Measurements from ENCODE around the gene IFITM10.

IFITM10 gene

DNA sequence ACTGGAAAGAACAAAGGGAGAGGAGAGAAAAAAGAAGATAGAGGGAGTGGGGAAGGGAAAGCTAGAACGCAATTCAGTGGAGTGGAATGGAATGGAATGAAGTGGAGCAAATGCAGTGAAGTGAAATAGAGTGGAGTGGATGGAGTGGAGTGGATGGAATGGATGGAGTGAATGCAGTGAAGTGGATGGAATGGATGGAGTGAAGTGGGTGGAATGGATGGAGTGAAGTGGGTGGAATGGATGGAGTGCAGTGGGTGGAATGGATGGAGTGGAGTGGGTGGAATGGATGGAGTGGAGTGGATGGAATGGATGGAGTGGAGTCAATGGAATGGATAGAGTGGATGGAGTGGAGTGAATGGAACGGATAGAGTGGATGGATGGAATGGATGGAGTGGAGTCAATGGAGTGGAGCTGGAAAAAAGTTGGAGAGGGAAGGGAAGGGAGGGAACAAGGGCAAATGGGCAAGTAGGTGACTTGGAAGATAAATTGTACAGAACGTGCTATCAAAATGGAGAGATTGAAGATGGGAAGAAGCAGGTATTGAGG lies 13.9 kb downstream of the IFITM10 start:
- FAIRE-seq = no peak

- no peak for FAIRE-seq
Observed at GRCh38 chr11:1735271-1735670, 15.1 kb downstream of the IFITM10 start.

- FAIRE-seq = no peak
Observed at GRCh38 chr11:1734641-1735081, 15.7 kb downstream of the IFITM10 start.

DNA sequence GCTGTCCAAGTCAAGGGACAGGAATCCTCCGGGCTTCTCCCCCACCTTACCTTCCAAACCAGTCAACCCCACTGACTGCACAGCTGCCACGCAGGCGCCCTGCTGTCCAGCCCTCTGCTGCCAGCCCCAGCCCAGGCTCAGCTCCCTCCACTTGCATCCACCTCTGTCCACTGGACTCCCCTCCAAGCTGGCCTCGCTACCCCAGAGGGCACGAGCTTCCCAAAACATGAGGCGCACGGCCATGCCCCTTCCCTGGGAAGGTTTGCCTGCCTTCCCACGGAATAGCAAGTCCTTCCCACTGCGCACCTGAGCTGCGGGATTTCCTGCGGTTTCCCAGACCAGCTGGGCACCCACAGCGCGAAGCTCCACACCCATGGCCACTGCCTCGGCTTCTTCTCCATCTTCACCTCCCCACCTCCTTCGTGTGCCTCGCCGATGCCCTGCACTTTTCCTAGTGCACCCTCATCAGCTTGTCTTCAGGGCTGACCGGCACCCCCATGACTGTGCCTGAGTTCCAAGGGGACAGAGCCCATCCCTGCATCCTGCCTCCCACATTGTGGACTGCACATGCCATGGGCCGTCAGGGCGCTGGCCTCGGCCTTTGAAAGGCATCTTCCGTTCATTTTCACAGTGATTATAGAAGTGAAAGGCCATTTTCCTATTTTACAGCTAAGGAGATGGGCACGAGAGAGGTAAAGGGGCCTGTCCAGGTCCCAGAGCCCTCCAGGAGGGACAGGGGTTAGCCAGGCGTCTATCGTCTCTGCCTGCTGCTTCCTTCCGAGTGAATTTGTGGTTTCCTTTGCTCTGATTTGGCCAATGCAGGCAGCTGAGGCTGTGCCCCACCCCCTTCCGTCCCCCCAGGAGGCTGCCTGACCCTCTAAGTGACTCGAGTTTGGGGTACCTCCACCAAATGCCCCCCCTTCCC lies 16.4 kb downstream of the IFITM10 start:
- no peak for FAIRE-seq

DNA sequence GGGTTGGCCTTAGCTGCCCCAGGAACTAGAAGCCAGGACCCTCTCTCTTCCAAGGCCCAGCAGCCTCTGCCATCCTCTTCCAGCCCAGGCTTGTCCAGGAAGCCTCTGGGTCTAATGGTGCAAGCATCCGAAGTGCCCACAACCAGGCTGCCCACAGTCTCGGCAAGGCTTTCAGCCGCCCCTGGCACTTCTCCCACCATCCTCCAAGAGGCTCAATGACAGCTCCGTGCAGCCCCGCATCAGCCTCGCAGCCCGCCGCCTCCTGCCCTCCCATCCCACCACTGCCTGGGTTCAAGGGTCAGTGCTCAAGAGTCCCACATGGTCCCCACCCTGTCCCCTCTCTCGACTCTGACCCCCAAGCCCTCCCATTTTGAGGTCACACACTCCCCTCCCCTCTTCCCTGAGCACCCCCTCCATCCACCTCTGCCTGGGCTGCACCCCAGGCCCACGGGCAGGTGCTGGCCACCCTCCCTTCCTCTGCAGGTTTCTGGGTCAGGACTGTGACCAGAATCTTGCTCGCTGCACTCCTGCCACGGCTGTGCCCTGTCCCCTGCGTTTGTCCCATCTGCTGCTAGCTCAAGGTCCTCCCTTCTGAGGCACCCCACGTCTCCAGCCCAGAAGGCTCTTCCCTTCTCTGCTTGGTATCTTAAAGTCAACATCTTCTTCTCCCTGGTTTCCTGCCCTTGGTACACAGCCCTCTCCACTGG lies 17.2 kb downstream of the IFITM10 start:
- FAIRE-seq = no peak

DNA sequence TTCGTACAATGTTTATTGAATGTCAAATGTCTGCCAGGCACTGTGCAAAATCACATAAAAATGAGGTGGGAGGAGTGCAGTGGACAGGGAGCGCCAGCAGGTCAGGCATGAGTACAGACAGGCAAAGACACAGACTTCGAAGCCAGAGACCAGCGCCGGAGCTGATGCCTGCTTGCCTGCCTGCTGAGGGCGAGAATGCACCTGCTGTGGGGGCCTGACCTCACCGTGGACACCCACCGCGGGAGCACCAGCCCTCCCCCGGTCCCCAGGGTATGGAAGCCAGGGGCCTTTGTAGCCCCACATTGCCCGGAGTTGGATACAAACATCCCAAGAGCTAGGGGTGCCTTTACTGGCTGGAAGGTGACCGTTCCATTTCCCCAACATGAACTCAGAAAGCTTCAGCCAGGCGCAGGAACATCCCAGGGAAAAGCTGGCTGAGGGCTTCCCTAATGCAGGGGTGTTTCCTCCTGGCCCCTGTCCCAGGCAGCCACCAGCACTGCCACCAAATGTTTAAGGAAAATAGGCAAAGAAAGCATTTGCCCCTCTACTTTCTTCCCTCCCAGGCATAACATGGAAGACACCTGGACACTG lies 17.9 kb downstream of the IFITM10 start:
- FAIRE-seq = no peak

- no peak for FAIRE-seq
Observed at GRCh38 chr11:1731451-1732059, 18.8 kb downstream of the IFITM10 start.

- FAIRE-seq = no peak
Observed at GRCh38 chr11:1730059-1730629, 20.3 kb downstream of the IFITM10 start.

DNA sequence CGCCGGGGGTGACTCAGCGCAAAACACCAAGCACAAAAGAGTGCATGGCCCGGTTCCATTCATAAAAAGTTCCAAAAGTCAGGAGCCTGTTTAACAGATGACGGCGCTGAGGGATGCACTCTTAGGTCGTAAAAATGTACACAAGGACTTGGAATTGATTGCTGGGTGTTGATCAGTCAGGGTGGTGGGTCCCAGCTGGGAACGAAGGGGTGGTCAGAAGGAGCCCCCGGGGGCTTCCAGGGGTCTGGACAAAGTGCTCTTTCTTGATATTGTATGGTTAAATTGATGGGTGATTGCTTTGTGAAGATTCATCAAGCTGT lies 20.7 kb downstream of the IFITM10 start:
- no peak for FAIRE-seq

DNA sequence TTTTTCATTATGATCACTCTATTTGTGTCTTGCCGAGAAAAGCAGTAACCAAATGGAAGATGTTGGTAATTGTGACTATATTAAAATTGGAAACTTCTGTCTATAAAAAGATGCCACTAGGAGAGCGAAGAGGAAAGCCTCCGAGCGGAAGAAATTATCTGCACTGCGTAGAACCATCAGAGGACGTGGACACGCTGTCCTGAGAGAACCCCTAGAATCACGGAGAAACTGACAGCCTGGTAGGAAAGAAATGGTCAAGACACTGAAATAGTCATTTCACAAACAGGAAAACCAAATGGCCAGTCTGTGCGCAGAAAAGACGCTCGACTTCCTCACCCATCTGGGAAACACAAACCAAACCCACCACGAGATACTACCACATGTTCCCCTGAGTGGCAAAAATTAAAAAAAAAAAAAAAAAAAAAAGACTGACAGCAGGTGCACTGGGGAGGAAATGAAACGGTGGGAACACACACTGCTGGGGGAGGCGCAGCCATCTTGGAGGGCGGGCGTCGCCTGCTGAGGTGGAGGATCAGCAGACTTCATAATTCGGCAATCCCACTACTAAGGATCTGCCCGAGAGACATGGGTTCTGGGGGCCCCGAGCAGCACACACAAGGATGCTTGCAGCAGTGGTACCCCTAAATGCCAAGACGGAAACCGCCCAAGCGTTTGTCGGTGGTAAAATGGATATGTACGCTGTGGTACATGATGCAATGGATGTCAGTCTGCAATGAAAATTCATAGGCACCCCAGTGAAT lies 21.3 kb downstream of the IFITM10 start:
- FAIRE-seq = no peak

GRCh38 chr11:1728301-1728700 lies 22.1 kb downstream of the IFITM10 start:
- no peak for FAIRE-seq

DNA sequence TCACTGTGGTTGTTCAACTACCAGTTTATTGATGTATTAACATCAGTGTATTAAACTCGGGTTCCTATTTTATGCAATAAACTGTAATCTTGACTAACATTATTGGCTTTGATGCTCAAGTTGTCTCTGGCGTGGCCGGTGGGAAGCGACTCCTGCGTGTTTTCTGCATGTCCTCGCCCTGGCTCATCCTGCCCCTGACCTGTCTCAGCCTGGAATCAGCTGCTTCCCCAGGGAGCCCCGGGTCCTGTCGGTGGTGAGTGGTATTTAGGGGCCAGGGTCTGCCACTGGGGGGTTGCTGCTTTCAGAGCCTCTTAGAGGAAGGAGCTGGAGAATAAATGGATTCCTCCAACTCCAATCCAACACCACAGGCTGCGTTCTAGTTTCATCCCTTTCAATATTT lies 22.5 kb downstream of the IFITM10 start:
- FAIRE-seq = no peak

GRCh38 chr11:1727096-1727690 lies 23.2 kb downstream of the IFITM10 start:
- FAIRE-seq = no peak

GRCh38 chr11:1719781-1720180 lies 30.6 kb downstream of the IFITM10 start:
- no peak for FAIRE-seq

DNA sequence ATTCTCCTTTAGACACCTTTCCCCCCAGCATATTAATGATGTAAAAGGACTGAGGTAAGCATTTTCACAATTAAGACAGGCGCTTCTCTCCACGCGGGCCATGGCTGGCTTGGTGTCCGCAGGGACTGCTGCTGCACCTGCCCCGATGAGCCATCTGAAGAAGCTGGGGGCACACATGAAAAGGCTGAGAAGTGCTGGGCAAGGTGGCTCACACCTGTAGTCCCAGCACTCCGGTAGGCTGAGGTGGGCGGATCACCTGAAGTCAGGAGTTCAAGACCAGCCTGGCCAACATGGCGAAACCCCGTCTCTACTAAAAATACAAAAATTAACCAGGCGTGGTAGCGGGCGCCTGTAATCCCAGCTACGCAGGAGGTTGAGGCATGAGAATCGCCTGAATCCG lies 32.1 kb downstream of the IFITM10 start:
- no peak for FAIRE-seq

DNA sequence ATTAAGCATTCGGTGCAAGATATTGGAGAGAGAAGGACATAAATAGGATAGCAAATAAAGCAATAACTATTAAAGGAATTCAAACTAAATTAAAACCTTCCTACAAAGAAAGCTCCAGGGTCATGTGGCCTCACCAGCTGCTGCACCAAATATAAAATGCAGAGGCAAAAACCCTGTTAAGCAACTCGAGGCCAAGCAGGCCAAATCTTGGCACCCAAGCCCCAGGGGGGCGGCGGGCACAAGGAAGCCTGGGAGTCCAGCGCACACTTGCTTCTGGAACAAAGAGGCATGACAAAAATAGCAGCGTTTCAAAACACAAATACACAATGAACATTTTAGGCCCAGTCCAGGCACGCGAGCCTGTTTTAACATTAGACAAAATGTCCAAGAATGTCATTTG lies 32.6 kb downstream of the IFITM10 start:
- FAIRE-seq = no peak

DNA sequence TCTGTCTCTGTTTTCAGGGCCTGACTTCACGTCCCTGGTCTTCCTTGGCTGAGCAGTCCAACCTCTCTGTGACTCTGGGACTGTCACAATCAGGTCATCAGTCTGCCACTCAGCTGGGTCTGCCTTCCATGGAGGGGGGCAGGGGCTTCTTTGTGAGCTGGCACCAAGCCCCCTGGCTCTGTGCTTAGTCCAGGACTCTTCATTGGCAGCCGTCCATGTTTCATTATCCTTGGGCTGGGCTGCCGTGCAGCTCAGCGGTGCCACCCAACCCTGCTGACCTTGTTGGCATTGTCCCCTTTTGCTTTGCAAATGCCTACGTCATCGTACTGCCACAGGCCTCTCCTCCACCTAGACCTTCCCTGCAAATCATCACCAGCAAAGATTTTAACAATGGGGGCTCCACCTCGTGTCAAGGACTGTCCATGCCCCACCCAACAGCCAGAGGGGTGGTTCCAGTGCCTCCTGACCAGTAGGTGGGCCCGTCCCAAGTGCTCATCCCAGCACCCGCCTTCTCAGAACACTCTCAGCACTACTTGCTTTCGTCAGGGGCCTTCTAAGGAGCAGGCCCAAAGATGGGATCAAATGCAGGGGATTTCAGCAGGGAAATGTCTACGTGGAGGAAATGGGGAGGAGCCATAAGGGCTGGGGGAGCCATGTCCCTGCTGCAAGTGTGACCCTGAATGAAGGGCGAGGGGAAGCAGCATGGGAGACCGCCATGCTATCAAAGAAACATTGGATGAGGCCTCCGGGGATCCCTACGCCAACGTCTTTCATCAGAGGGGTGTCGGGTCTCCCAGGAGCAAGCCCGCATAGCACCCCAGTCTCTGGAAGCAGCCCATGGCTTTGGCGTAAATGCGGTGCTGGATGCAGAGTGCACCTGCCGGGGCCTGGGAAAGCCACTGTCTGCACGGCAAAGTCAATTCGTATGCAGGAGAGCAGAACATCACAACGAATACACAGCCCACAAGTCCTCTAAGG lies 35.2 kb downstream of the IFITM10 start:
- no peak for FAIRE-seq

- FAIRE-seq = no peak
Observed at GRCh38 chr11:1708716-1709115, 41.7 kb downstream of the IFITM10 start.

DNA sequence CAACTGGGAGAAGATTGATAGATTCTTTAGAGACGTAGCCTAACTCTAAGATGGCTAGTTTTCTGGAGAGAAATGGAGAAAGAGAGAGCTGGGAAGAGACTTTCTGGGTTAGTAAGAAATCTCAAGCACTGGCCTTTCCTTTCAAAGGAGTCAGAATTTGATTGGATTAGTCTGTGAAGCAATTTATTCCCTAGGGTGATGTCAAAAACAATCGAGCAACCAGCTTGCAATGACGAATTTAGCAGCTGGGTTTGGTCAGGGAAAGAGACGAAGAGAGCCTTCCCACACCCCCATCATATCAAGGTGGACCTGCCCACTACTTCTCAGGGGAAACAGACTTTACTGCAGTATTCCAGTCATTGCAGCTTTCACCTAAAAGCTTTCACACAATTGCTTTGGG lies 42.6 kb downstream of the IFITM10 start:
- no peak for FAIRE-seq
